Kidney epithelial cell (primary cell): ENCODE data around the gene RING1. TPM values are rescaled to one million over a fixed set of nuclear protein-coding genes. Genes with fewer than 3 reads are reported as not detected.

Experiments used
- DNase-seq: peaks from one replicate; pipeline ENCODE4 v3.0.0-alpha.2; 2010; ENCODE audit warnings: low read depth
- H3K27me3 ChIP-seq: 2 replicates; pipeline ENCODE4 v1.6.0; 2011; ENCODE audit warnings: low read length; ENCODE audit not compliant: control insufficient read depth, insufficient read depth
- H3K36me3 ChIP-seq: 2 replicates; pipeline ENCODE4 v1.5.1; 2011; ENCODE audit warnings: low read length; ENCODE audit not compliant: control insufficient read depth, insufficient read depth
- H3K4me3 ChIP-seq: 2 replicates; pipeline ENCODE4 v1.5.1; 2011; ENCODE audit warnings: low read depth, mild to moderate bottlenecking, control low read depth, low read length
- CTCF ChIP-seq: IDR thresholded peaks from 2 replicates; pipeline ENCODE4 v1.5.1; 2011; ENCODE audit warnings: mild to moderate bottlenecking, moderate library complexity, low read length, control low read depth, inconsistent platforms; ENCODE audit not compliant: insufficient read depth, poor library complexity, severe bottlenecking
- total RNA-seq: library from RNA; depleted of rRNA; stranded (reverse); fragments of >200 nt; gene quantifications from 2 replicates; pipeline ENCODE4 v1.2.3, GENCODE V29; 2015

RING1 gene
- total RNA-seq, 1 donor from 2014 or later = 12.1 TPM

GRCh38 chr6:33167374-33168283 is 40.7 kb upstream of the RING1 start:
- Histone ChIP-seq H3K4me3 (no peak overlapping the region), H3K27me3 (peaks cover 14% of the 10 kb centered on the region), H3K36me3 (no peaks in the 10 kb centered on the region)
- DNase-seq = no peak
- TF ChIP-seq CTCF = no peak

DNA sequence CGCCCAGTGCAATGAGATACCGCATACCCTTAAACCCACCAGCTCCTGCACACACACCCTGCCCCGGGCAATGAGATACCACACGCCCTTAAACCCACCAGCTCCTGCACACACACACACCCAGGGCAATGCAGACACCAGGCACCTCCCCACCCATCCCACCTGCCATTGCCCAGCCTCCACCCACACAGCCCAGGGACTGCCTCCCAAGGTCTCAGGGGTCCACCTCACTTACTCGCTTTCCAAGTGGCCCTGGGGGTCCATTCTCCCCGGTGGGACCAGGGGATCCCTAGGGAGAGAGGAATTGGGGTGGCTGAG is 40.1 kb upstream of the RING1 start:
- DNase-seq = no peak
- H3K27me3 ChIP-seq = peaks cover 16% of the 10 kb centered on the region
- H3K4me3 ChIP-seq = no peak overlapping the region
- no peak for TF ChIP-seq CTCF
- no peaks in the 10 kb centered on the region for H3K36me3 ChIP-seq

DNA sequence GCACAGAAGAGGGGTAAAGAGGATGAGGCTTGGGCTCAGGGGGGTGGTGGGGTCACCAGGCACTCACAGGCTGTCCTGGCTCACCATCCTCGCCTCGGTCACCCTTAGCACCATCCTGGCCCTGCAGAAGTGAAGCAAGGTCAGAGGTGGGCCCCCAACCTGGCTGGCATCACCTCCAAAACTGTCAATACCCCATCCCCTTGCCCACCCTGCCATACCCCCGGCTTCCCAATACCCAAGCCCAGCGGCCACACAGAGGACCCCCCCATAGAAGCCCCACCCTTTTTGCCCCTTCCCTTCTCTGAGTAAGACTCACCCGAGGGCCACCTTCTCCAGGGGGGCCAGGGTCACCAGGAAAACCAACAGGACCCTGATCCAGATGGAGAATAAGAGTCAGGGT is 39.7 kb upstream of the RING1 start:
- Histone ChIP-seq H3K36me3 (no peaks in the 10 kb centered on the region), H3K27me3 (peaks cover 16% of the 10 kb centered on the region), H3K4me3 (no peak overlapping the region)
- no peak for TF ChIP-seq CTCF
- DNase-seq = no peak

DNA sequence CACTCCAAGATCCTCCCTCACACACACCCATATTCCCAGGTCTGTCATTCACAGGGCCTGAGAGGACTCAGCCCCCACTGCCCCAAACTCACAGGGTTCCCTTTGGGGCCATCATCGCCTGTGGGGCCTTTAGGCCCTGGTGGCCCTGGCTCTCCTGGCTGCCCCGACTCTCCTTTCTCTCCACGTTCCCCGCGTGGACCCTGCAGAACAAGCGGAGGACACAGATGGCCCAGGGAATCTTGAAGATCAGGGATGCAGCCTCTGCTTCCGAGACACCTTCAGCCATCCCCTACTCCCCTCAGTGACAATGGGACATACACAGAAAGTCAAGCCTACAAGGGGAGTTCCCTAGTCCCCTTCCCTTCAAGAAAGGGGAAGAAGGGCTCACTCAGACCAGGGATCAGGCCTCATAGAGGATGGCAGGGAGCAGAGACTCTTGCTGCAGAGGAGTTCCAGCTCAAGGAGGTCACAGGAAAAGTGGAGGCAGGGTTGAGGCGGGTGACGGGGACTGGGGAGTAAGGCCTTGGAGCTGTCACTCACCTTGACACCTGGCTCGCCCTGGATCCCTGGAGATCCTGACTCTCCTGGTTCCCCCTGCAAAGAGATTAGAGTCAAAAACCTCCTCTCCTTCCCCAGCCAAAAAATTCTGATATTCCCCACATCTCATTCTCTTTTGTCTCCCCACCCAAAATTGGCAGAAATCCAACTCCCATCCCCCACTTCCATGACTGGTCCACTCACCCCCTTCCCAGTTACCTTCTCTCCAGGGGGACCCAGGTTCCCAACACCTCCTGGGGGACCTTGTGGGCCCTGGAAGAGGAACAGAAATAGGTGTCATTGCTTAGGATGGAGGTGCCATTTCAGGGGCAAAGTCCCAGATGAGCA is 38.8 kb upstream of the RING1 start:
- DNase-seq = no peak
- H3K27me3 ChIP-seq = peaks cover 17% of the 10 kb centered on the region
- H3K36me3 ChIP-seq = no peaks in the 10 kb centered on the region
- H3K4me3 ChIP-seq = no peak overlapping the region
- no peak for TF ChIP-seq CTCF

DNA sequence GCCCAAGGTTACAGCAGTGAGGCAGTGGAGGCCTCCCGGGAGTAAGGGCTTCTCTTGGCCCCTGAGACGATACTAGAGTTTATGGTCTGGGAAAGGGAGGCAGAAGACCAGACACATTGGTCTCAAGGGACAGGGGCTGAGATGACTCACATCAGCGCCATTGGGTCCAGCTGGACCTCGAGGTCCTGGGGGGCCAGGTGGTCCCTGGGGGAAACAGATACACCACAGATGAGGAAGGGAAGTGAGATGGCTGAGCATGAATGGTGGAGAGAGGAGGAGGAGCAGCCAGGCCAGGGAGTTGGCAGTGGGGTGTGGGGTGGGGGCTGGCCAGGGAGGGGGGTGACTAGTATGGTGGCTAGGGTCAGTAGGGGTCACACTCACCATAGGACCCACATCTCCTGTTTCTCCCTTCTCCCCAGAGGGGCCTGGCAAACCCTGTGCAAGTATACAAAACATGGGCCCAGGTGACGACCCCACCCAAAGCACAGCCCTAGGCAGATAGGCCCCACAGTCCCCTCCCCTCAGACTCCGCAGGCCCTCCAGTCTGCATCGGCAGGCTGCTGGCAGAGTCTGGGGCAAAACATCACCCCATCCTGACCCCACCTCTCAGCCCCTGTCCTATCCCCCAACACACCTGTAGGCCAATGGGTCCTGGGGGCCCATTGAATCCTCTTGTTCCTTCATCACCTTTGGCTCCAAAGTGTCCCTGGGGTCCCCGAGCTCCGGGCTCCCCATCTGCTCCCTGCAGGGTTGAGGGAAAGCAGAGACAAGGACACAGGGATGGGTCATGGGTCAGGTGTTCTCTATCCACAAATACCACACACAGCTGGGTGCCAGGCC is 37.9 kb upstream of the RING1 start:
- no peak for DNase-seq
- no peak for TF ChIP-seq CTCF

More for the DNA sequence above, 37.9 kb upstream of the RING1 start:
- Histone ChIP-seq H3K36me3 (no peaks in the 10 kb centered on the region), H3K4me3 (no peak overlapping the region), H3K27me3 (peaks cover 13% of the 10 kb centered on the region)
